MM.1S (cell line): ENCODE data around the gene TRDN.

Experiments
- DNase-seq: peaks from one replicate; pipeline ENCODE4 v3.0.0-alpha.2; 2015
- H2AFZ ChIP-seq: fragments of 300-600 bp; sonication (generic); 2 replicates; pipeline ENCODE4 v1.6.0; 2016; ENCODE audit warnings: antibody characterized with exemption, low read length
- H3F3A ChIP-seq: fragments of 300-600 bp; sonication (generic); 2 replicates; pipeline ENCODE4 v1.6.1; 2016; ENCODE audit warnings: mild to moderate bottlenecking, antibody characterized with exemption, low read length, moderate library complexity, mixed read lengths; ENCODE audit not compliant: insufficient read depth
- H3K27ac ChIP-seq: fragments of 300-600 bp; sonication (generic); 2 replicates; pipeline ENCODE4 v1.5.1; 2016; ENCODE audit warnings: mild to moderate bottlenecking, low read length
- H3K27me3 ChIP-seq: fragments of 300-600 bp; sonication (generic); replicated peaks from 2 replicates; pipeline ENCODE4 v1.6.0; 2016; ENCODE audit warnings: low read length; ENCODE audit not compliant: insufficient read depth
- H3K36me3 ChIP-seq: fragments of 300-600 bp; sonication (generic); replicated peaks from 2 replicates; pipeline ENCODE4 v1.6.1; 2016; ENCODE audit warnings: mild to moderate bottlenecking, low read length, mixed read lengths; ENCODE audit not compliant: insufficient read depth
- H3K4me1 ChIP-seq: fragments of 300-600 bp; sonication (generic); 2 replicates; pipeline ENCODE4 v1.6.1; 2016; ENCODE audit warnings: low read length, mixed read lengths
- H3K4me2 ChIP-seq: fragments of 300-600 bp; sonication (generic); 2 replicates; pipeline ENCODE4 v1.6.0; 2016; ENCODE audit warnings: low read depth, low read length
- H3K4me3 ChIP-seq: fragments of 300-600 bp; sonication (generic); 2 replicates; pipeline ENCODE4 v1.5.1; 2016; ENCODE audit warnings: low read length, mixed read lengths
- H3K79me2 ChIP-seq: fragments of 300-600 bp; sonication (generic); 2 replicates; pipeline ENCODE4 v1.6.1; 2016; ENCODE audit warnings: mixed run types, low read length, mixed read lengths
- H3K9ac ChIP-seq: fragments of 300-600 bp; sonication (generic); 2 replicates; pipeline ENCODE4 v1.6.1; 2016; ENCODE audit warnings: low read length, mixed read lengths
- H3K9me2 ChIP-seq: fragments of 300-600 bp; sonication (generic); replicated peaks from 2 replicates; pipeline ENCODE4 v1.6.1; 2016; ENCODE audit warnings: mild to moderate bottlenecking, low read length, mixed read lengths; ENCODE audit not compliant: insufficient read depth
- H3K9me3 ChIP-seq: fragments of 300-600 bp; sonication (generic); replicated peaks from 2 replicates; pipeline ENCODE4 v1.6.1; 2016; ENCODE audit warnings: mild to moderate bottlenecking, low read length, mixed read lengths; ENCODE audit not compliant: insufficient read depth
- H4K20me1 ChIP-seq: fragments of 300-600 bp; sonication (generic); 2 replicates; pipeline ENCODE4 v1.6.1; 2016; ENCODE audit warnings: mild to moderate bottlenecking, low read length, moderate library complexity, mixed read lengths; ENCODE audit not compliant: insufficient read depth
- CTCF ChIP-seq: fragments of 300-600 bp; sonication (generic); IDR thresholded peaks from 2 replicates; pipeline ENCODE4 v1.5.1; 2016; ENCODE audit warnings: antibody characterized with exemption, low read length, mixed read lengths
- EZH2 ChIP-seq: fragments of 300-600 bp; sonication (generic); optimal IDR thresholded peaks from 2 replicates; pipeline ENCODE3; 2017; ENCODE audit warnings: low read depth, mild to moderate bottlenecking, antibody characterized with exemption, low read length, mixed read lengths
- EZH2phosphoT487 ChIP-seq: fragments of 300-600 bp; sonication (generic); IDR thresholded peaks from 2 replicates; pipeline ENCODE4 v1.6.1; 2018; ENCODE audit warnings: antibody characterized with exemption, low read length

TRDN gene

GRCh38 chr6:123224077-123224476 lies 412.7 kb downstream of the TRDN start:
- DNase-seq, result no peak
- Histone ChIP-seq H4K20me1 (no peaks in the 10 kb centered on the region), H3K4me3 (no peak overlapping the region), H3K9ac (no peak overlapping the region), H2AFZ (no peak overlapping the region), H3K4me1 (no peaks in the 10 kb centered on the region), H3K9me2 (no peaks in the 10 kb centered on the region), H3K27me3 (no peaks in the 10 kb centered on the region), H3K4me2 (no peak overlapping the region), H3K27ac (no peak overlapping the region), H3K79me2 (no peaks in the 10 kb centered on the region), H3K36me3 (no peaks in the 10 kb centered on the region), H3K9me3 (no peaks in the 10 kb centered on the region), H3F3A (no peaks in the 10 kb centered on the region)
- TF ChIP-seq EZH2phosphoT487 (no peak), CTCF (no peak), EZH2 (no peak)

- no peak for DNase-seq
- Histone ChIP-seq H2AFZ (no peak overlapping the region), H3K79me2 (no peaks in the 10 kb centered on the region), H3K36me3 (no peaks in the 10 kb centered on the region), H3K4me1 (no peaks in the 10 kb centered on the region), H3K27me3 (no peaks in the 10 kb centered on the region), H3K9me3 (no peaks in the 10 kb centered on the region), H3K27ac (no peak overlapping the region), H4K20me1 (no peaks in the 10 kb centered on the region), H3K9ac (no peak overlapping the region), H3K4me3 (no peak overlapping the region), H3K4me2 (no peak overlapping the region), H3F3A (no peaks in the 10 kb centered on the region), H3K9me2 (no peaks in the 10 kb centered on the region)
- no peak for TF ChIP-seq EZH2
These were observed 413.3 kb downstream of the TRDN start for GRCh38 chr6:123223461-123223860.

- H3K4me3 ChIP-seq, result no peak overlapping the region
- no peaks in the 10 kb centered on the region for H3K79me2 ChIP-seq
- H3F3A ChIP-seq, result no peaks in the 10 kb centered on the region
- H3K27me3 ChIP-seq, result no peaks in the 10 kb centered on the region
- H3K4me2 ChIP-seq, result peak overlapping the region; percentile 23; the same call in 1 of the 2 replicates
- no peak for TF ChIP-seq EZH2phosphoT487
- no peak for TF ChIP-seq CTCF
- no peak for TF ChIP-seq EZH2
- no peak overlapping the region; the same call in 1 of the 2 replicates for H3K27ac ChIP-seq
- no peaks in the 10 kb centered on the region for H3K9me3 ChIP-seq
- H3K9ac ChIP-seq, result no peak overlapping the region
- peak overlapping the region; percentile 46 for H2AFZ ChIP-seq
- no peaks in the 10 kb centered on the region for H4K20me1 ChIP-seq
- no peaks in the 10 kb centered on the region for H3K9me2 ChIP-seq
- H3K4me1 ChIP-seq, result 0 out of 2 replicates have a peak, but pooled peaks cover 5% of the 10 kb centered on the region
- H3K36me3 ChIP-seq, result no peaks in the 10 kb centered on the region
- no peak for DNase-seq
These were observed 421.5 kb downstream of the TRDN start for GRCh38 chr6:123215211-123215610.

GRCh38 chr6:123214433-123214832 lies 422.3 kb downstream of the TRDN start:
- H4K20me1 ChIP-seq, result no peaks in the 10 kb centered on the region
- H3K27ac ChIP-seq, result no peak overlapping the region
- no peaks in the 10 kb centered on the region for H3K79me2 ChIP-seq
- H3K9ac ChIP-seq, result no peak overlapping the region
- H3K9me3 ChIP-seq, result no peaks in the 10 kb centered on the region
- H3F3A ChIP-seq, result no peaks in the 10 kb centered on the region
- no peak overlapping the region for H3K4me3 ChIP-seq
- H3K4me2 ChIP-seq, result no peak overlapping the region
- H3K9me2 ChIP-seq, result no peaks in the 10 kb centered on the region
- no peak for TF ChIP-seq CTCF
- no peak overlapping the region for H2AFZ ChIP-seq
- no peaks in the 10 kb centered on the region for H3K36me3 ChIP-seq
- H3K4me1 ChIP-seq, result 0 out of 2 replicates have a peak, but pooled peaks cover 5% of the 10 kb centered on the region
- H3K27me3 ChIP-seq, result no peaks in the 10 kb centered on the region
- DNase-seq, result no peak
